NCI-H128 (cell line): ENCODE results near the gene LRP1B.

Source experiments
- DNase-seq: peaks from one replicate; lab custom pipeline; 2025; ENCODE audit not compliant: unreplicated experiment; lab: John Stamatoyannopoulos, UW

Gene LRP1B

GRCh38 chr2:142131010-142131669 is at the start of gene LRP1B:
Gene LRP1B, minus strand, starts transcription at chr2:142131016. Its CDS starts 287 bp downstream, at chr2:142130729.
- no peak for DNase-seq

- DNase-seq, result no peak
Observed at GRCh38 chr2:142179686-142180085, 48.9 kb upstream of the LRP1B start.

- DNase-seq, result no peak
Observed at GRCh38 chr2:142178604-142179003, 47.8 kb upstream of the LRP1B start.

- DNase-seq, result no peak
Observed at GRCh38 chr2:142176941-142177340, 46.1 kb upstream of the LRP1B start.

- no peak for DNase-seq
Observed at GRCh38 chr2:142175813-142176338, 45.1 kb upstream of the LRP1B start.

- DNase-seq, result no peak
Observed at GRCh38 chr2:142174176-142174575, 43.4 kb upstream of the LRP1B start.

- no peak for DNase-seq
Observed at GRCh38 chr2:142170847-142171246, 40.0 kb upstream of the LRP1B start.

- DNase-seq, result no peak
Observed at GRCh38 chr2:142165790-142166189, 35.0 kb upstream of the LRP1B start.

- no peak for DNase-seq
Observed at GRCh38 chr2:142153601-142154000, 22.8 kb upstream of the LRP1B start.

- DNase-seq, result no peak
Observed at GRCh38 chr2:142150453-142150852, 19.6 kb upstream of the LRP1B start.

- no peak for DNase-seq
Observed at GRCh38 chr2:142144547-142144946, 13.7 kb upstream of the LRP1B start.

GRCh38 chr2:142142595-142142994 is 11.8 kb upstream of the LRP1B start:
- DNase-seq, result no peak

GRCh38 chr2:142140434-142140845 is 9.6 kb upstream of the LRP1B start:
- DNase-seq, result peak; percentile 10

GRCh38 chr2:142139384-142139783 is 8.6 kb upstream of the LRP1B start:
- DNase-seq, result no peak

GRCh38 chr2:142136571-142136970 is 5.8 kb upstream of the LRP1B start:
- no peak for DNase-seq

GRCh38 chr2:142134911-142135310 is 4.1 kb upstream of the LRP1B start:
- DNase-seq, result no peak

- no peak for DNase-seq
Observed at GRCh38 chr2:142130111-142131009, 456 bp downstream of the LRP1B start.

GRCh38 chr2:142128105-142128504 is 2.7 kb downstream of the LRP1B start:
- DNase-seq, result no peak

GRCh38 chr2:142127248-142127647 is 3.6 kb downstream of the LRP1B start:
- DNase-seq, result no peak

- DNase-seq, result no peak
Observed at GRCh38 chr2:142124706-142125105, 6.1 kb downstream of the LRP1B start.

GRCh38 chr2:142119347-142119746 is 11.5 kb downstream of the LRP1B start:
- DNase-seq, result no peak

GRCh38 chr2:142112757-142113221 is 18.0 kb downstream of the LRP1B start:
- DNase-seq, result no peak
